K562 (cell line): Measurements from ENCODE around the gene IDUA. TPM values are rescaled to one million over a fixed set of nuclear protein-coding genes. Genes with fewer than 3 reads are reported as not detected.
A peak's percentile ranks its signal among the peaks of the same experiment; 100 is the strongest.

Experiments
- ADNP ChIP-seq: fragments of 200-800 bp; sonication (Bioruptor generic); IDR thresholded peaks from 2 replicates; pipeline ENCODE4 v1.6.1; 2016; ENCODE audit warnings: missing genetic modification characterization, missing compliant biosample characterization
- CTBP1 ChIP-seq: fragments of 450-650 bp; IDR thresholded peaks from 2 replicates; pipeline ENCODE4 v1.6.1; 2016; ENCODE audit warnings: borderline replicate concordance
- FOXM1 ChIP-seq, 2 experiments: fragments of 450-650 bp in 1 of 2; sonication (generic) in 1 of 2; formaldehyde crosslinking in 1 of 2; IDR thresholded peaks; 2 replicates each; pipeline versions ENCODE4 v1.6.1 to v1.9.0; 2017 to 2022; ENCODE audit warnings: low read depth in 2 of 2, mild to moderate bottlenecking in 2 of 2, missing genetic modification reagents in 1 of 2, moderate library complexity in 1 of 2
- LARP7 ChIP-seq: fragments of 450-650 bp; IDR thresholded peaks from 2 replicates; pipeline ENCODE4 v1.6.1; 2016
- LEF1 ChIP-seq: fragments of 450-650 bp; IDR thresholded peaks from 2 replicates; pipeline ENCODE4 v1.6.1; 2016; ENCODE audit warnings: mild to moderate bottlenecking
- MYNN ChIP-seq, 2 experiments: sonication (generic); formaldehyde crosslinking in 1 of 2; IDR thresholded peaks; 2 replicates each; pipeline versions ENCODE4 v1.5.0 to v1.6.1; 2016 to 2020; ENCODE audit warnings: antibody characterized with exemption in 1 of 2, missing genetic modification reagents in 1 of 2
- NCOA6 ChIP-seq: fragments of 450-650 bp; IDR thresholded peaks from 2 replicates; pipeline ENCODE4 v1.6.1; 2017; ENCODE audit warnings: mild to moderate bottlenecking
- NFE2L1 ChIP-seq: fragments of 450-650 bp; IDR thresholded peaks from 2 replicates; pipeline ENCODE4 v1.6.1; 2016; ENCODE audit warnings: missing genetic modification characterization, low read depth, mild to moderate bottlenecking, missing compliant biosample characterization, moderate library complexity, borderline replicate concordance
- NKRF ChIP-seq: fragments of 450-650 bp; IDR thresholded peaks from 2 replicates; pipeline ENCODE4 v1.6.1; 2016; ENCODE audit warnings: borderline replicate concordance
- RB1 ChIP-seq: fragments of 450-650 bp; IDR thresholded peaks from 2 replicates; pipeline ENCODE4 v1.6.1; 2017; ENCODE audit warnings: low read depth, mild to moderate bottlenecking
- STAT5A ChIP-seq: IDR thresholded peaks from 2 replicates; pipeline ENCODE4 v1.6.1; 2012; ENCODE audit warnings: low read length, inconsistent platforms, borderline replicate concordance
- XRCC5 ChIP-seq: fragments of 200-400 bp; formaldehyde crosslinking; IDR thresholded peaks from 2 replicates; pipeline ENCODE4 v1.6.1; 2017; ENCODE audit warnings: low read depth, mild to moderate bottlenecking, low read length
- ZBTB43 ChIP-seq: sonication (generic); formaldehyde crosslinking; IDR thresholded peaks from 2 replicates; pipeline ENCODE4 v1.8.0; 2023; ENCODE audit warnings: mild to moderate bottlenecking, missing genetic modification reagents
- ZKSCAN1 ChIP-seq: fragments of 150-350 bp; IDR thresholded peaks from 2 replicates; pipeline ENCODE4 v1.6.1; 2016; ENCODE audit warnings: low read depth, low read length
- ZNF174 ChIP-seq: fragments of 250-450 bp; sonication (Bioruptor Pico); IDR thresholded peaks from 2 replicates; pipeline ENCODE4 v1.4.0; 2020; ENCODE audit warnings: mild to moderate bottlenecking
- ZNF589 ChIP-seq: fragments of 200-800 bp; sonication (Bioruptor generic); IDR thresholded peaks from 2 replicates; pipeline ENCODE4 v1.6.1; 2016; ENCODE audit warnings: low read depth, missing genetic modification characterization, missing compliant biosample characterization
- ZNF696 ChIP-seq: fragments of 250-450 bp; sonication (Bioruptor Pico); conservative IDR thresholded peaks from 2 replicates; pipeline ENCODE4 v1.4.0; 2020; ENCODE audit warnings: mild to moderate bottlenecking, moderate library complexity
- ZNF740 ChIP-seq, 3 experiments: fragments of 200-800 bp in 1 of 3; sonication (Bioruptor generic) in 1 of 3; sonication (generic) in 1 of 3; formaldehyde crosslinking in 1 of 3; IDR thresholded peaks; 2 replicates each; pipeline versions ENCODE4 v1.6.1 to v1.8.0; 2016 to 2022; ENCODE audit warnings: mild to moderate bottlenecking in 2 of 3, missing compliant biosample characterization in 2 of 3, missing genetic modification characterization in 2 of 3, missing genetic modification reagents in 1 of 3
- polyA plus RNA-seq, 8 experiments: library from polyadenylated mRNA; depleted of rRNA in 4 of 8; stranded (reverse) in 5 of 8; unstranded in 3 of 8; fragments of >200 nt; fragmentation: Nextera tagmentation in 2 of 8; fragmentation: Illumina TruSeq in 1 of 8; extraction: Ambion mirVana in 2 of 8; extraction: Trizol in 1 of 8; gene quantifications; 2 replicates each; pipeline versions ENCODE4 v1.2.1 to v1.2.3, GENCODE V29; 2011 to 2014; ENCODE audit warnings: inconsistent platforms in 1 of 8, missing spikeins in 1 of 8
- total RNA-seq, 7 experiments: library from RNA; depleted of rRNA in 6 of 7; stranded (reverse); fragments of >200 nt in 6 of 7; fragmentation: Illumina TruSeq in 2 of 7; extraction: Trizol in 2 of 7; gene quantifications; 2 replicates each; pipeline versions ENCODE4 v1.2.1 to v1.2.3, GENCODE V29; 2011 to 2021; ENCODE audit warnings: low replicate concordance in 1 of 7
- TF ChIP-seq, protein P1 (sequence below), 2 experiments: fragments of 450-650 bp; IDR thresholded peaks; 2 replicates each; pipeline ENCODE4 v1.6.1; 2018; ENCODE audit warnings: mild to moderate bottlenecking in 2 of 2, low read depth in 1 of 2; ENCODE audit not compliant: partially characterized antibody in 2 of 2

Gene IDUA
- total and polyA plus RNA-seq, 9 of the 15 experiments (the other 6 are each of a cell fraction or from before 2014, with no cell fraction given): 0.04 to 16.1 (median 1.2) TPM

DNA sequence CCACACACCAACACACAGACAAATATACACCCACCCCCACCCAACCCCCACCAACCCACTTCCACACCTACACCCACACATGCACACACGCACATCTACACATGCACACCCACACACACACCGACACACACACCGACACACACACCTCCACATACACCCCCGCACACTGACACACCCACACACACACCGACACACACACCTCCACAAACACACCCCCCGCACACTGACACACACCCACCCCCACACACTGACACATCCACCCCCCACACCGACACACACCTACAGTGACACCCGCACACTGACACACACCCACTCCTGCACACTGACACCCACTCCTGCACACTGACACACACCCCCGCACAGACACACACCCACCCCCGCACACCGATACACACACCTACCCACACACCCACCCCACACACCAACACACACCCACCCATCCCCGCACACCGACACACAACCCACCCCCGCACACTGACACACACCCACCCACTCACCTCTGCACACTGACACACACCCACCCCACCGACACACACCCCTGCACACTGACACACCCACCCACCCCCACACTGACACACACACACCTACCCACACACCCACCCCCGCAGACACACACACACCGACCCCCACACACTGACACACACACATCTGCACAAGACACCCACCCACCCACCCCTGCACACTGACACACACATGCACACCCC is 55.7 kb downstream of the IDUA start (continued):
- TF ChIP-seq CTBP1 (no peak), STAT5A (no peak), NCOA6 (no peak), XRCC5 (no peak), LARP7 (no peak), ZBTB43 (CRISPR knock-in tag) (peak; percentile 92; the same call in 1 of the 2 replicates), NKRF (no peak), ZNF589 (CRISPR knock-in tag) (no peak), ZNF174 (CRISPR knock-in tag) (no peak), ZKSCAN1 (no peak), MYNN (IDR thresholded peaks at IDR 0.05) (peak; percentile 62), MYNN (CRISPR knock-in tag; IDR thresholded peaks at IDR 0.05) (no peak), LEF1 (no peak), ADNP (no peak), ZNF740 (CRISPR knock-in tag; IDR thresholded peaks at IDR 0.05) (peak; percentile 63; the same call in 1 of the 2 replicates), ZNF740 (tag; IDR thresholded peaks at IDR 0.05) (no peak), FOXM1 (IDR thresholded peaks at IDR 0.05; ENCODE audit: low read depth) (no peak), FOXM1 (CRISPR knock-in tag; IDR thresholded peaks at IDR 0.05; ENCODE audit: low read depth) (no peak), NFE2L1 (no peak), RB1 (no peak), ZNF696 (no peak)
- TF ChIP-seq, protein P1, sequence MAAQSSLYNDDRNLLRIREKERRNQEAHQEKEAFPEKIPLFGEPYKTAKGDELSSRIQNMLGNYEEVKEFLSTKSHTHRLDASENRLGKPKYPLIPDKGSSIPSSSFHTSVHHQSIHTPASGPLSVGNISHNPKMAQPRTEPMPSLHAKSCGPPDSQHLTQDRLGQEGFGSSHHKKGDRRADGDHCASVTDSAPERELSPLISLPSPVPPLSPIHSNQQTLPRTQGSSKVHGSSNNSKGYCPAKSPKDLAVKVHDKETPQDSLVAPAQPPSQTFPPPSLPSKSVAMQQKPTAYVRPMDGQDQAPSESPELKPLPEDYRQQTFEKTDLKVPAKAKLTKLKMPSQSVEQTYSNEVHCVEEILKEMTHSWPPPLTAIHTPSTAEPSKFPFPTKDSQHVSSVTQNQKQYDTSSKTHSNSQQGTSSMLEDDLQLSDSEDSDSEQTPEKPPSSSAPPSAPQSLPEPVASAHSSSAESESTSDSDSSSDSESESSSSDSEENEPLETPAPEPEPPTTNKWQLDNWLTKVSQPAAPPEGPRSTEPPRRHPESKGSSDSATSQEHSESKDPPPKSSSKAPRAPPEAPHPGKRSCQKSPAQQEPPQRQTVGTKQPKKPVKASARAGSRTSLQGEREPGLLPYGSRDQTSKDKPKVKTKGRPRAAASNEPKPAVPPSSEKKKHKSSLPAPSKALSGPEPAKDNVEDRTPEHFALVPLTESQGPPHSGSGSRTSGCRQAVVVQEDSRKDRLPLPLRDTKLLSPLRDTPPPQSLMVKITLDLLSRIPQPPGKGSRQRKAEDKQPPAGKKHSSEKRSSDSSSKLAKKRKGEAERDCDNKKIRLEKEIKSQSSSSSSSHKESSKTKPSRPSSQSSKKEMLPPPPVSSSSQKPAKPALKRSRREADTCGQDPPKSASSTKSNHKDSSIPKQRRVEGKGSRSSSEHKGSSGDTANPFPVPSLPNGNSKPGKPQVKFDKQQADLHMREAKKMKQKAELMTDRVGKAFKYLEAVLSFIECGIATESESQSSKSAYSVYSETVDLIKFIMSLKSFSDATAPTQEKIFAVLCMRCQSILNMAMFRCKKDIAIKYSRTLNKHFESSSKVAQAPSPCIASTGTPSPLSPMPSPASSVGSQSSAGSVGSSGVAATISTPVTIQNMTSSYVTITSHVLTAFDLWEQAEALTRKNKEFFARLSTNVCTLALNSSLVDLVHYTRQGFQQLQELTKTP (IDR thresholded peaks at IDR 0.05; ENCODE audit: low read depth in 1 of 2, partially characterized antibody in 2 of 2): no peak
